CD4-positive, alpha-beta T cell treated with Interleukin-17A for 4 hours (primary cell): ENCODE results near the gene LYPD4.
"Not testable (repeated sequence)": the region's sequence is repeated elsewhere in the genome, so short reads cannot be mapped to it uniquely, and the experiment has no call there.

Source experiments
- DNase-seq: peaks from one replicate; pipeline ENCODE4 v3.0.0-alpha.2; 2020; ENCODE audit warnings: mixed read lengths

Gene LYPD4

DNA sequence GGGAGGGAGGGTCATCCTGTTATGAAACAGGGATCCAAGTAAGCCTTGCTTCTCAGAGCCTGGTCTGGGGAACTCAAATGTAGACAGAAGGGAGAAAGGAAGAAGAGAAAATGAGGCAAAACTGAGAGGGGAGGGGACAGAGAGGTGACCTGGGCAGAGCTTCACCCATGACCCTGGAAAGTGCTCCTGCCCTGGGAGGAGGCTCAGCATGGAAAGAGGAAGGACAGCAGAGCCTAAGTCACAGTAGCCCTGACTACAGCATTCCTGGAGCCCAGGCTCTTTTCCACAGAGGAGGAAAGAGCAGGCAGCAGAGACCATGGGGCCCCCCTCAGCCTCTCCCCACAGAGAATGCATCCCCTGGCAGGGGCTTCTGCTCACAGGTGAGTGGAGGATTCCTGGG lies 48.1 kb downstream of the LYPD4 start, which contains the start of gene CEACAM3:
TSS of gene CEACAM3 (plus strand) at position 226 of the 400 bp plus-strand sequence. CDS start at position 317, 91 bp downstream.
- DNase-seq, result no peak

DNA sequence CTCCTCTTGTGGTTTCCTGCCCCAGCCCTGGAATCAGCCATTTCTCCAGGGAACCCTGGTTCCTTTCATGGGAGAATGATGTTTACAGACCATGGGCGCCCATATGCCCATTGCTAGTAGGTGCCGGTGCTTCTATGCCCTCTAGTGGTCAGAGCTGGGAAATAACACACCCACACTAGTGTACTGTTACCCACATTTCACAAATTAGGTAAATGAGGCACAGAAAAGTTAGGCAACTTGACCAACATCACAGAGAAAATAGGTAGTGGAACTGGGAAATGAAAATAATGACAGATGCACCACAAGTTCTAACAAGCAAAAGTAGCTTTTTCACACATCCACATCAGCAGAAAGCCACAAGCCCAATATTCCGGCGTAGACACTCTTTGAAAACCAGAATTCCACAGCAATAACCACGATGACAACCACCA lies 49.4 kb downstream of the LYPD4 start:
- peak; percentile 73 for DNase-seq

DNA sequence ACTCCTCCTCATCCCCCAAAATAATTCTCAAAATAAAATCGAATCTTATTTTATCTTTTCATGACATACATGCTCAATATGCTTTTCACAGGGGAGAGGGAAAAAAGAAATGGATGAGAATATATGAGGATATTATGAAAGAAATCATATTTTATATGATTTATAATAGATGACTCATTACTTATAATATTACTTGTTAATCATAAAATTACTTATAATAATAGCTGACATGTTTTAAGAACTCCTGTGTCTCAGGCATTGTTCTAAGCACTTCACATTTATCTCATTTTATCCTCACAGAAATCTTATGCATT lies 51.1 kb downstream of the LYPD4 start:
- no peak for DNase-seq

DNA sequence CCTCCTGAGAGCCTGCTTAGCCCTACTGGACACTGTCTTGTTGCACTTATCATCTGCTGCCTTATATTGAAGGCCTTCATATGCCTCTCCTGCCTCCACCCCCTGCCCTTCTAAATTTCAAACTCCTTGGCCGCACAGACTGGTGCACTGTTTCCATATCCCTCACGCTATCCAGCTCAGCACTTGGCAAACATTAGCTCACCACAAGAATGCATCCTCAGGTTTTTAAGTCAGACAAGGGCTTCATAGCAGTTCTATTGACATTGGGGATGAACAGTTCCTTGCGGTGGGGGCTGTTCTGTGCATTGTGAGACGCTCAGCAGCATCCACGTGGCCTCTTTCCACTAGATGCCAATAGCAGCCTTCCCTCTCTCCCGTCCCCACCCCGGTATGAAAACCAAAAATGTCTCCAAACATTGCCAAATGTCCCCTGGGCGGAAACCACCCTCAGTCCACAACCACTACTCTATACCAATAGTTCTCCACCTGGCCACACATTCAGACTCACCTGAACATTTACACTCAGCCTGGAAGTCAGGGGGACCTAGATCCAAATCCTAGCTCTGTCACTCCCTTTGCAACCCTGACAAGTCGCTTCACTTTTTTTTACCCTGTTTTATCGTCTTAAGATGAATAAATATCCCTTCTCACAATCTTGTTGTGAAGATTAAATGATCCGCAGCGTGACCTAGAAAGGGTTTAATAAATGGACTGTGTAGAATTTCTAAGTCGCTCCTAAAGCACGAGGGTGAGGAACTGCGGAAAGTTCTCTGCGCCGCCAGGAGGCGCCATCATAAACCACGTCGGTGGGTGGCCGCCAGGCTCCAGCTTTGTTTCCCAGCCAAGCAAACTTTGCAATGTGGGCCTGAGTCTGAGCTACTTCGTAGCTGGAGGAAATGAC lies 51.7 kb downstream of the LYPD4 start:
- peak; percentile 65 for DNase-seq

- DNase-seq, result not testable (repeated sequence)
Measured at GRCh38 chr19:41789053-41789452, 55.4 kb downstream of the LYPD4 start.

- not testable (repeated sequence) for DNase-seq
Measured at GRCh38 chr19:41788518-41788917, 56.0 kb downstream of the LYPD4 start.
